ENCODE results near the gene NFATC2.

DNA sequence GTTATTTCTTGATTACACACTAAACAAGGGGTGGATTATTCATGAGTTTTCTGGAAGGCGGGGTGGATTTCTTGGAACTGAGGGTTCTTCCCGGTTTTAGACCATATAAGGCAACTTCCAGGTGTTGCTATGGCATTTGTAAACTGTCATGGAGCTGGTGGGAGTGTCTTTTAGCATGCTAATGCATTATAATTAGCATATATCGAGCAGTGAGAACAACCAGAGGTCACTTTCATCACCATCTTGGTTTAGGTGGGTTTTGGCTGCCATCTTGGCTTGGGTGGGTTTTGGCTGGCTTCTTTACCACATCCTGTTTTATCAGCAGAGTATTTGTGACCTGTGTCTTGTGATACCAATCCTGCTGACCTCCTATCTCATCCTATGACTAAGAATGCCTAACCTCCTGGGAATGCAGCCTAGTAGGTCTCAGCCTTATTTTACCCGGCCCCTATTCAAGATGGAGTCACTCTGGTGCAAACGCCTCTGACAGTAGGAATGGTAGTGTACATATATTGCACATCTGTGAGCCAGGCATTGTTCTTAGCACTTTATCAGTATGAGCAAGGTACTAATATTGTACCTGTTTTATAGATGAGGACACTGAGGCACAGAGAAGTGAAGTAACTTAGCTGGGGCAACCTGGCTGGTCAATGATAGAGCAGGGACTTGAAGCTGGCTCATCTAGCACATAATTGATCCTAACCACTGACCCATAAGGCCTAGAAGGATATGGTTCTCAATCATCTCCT, 203.7 kb downstream of the NFATC2 start:
- TF ChIP-seq, protein P1, sequence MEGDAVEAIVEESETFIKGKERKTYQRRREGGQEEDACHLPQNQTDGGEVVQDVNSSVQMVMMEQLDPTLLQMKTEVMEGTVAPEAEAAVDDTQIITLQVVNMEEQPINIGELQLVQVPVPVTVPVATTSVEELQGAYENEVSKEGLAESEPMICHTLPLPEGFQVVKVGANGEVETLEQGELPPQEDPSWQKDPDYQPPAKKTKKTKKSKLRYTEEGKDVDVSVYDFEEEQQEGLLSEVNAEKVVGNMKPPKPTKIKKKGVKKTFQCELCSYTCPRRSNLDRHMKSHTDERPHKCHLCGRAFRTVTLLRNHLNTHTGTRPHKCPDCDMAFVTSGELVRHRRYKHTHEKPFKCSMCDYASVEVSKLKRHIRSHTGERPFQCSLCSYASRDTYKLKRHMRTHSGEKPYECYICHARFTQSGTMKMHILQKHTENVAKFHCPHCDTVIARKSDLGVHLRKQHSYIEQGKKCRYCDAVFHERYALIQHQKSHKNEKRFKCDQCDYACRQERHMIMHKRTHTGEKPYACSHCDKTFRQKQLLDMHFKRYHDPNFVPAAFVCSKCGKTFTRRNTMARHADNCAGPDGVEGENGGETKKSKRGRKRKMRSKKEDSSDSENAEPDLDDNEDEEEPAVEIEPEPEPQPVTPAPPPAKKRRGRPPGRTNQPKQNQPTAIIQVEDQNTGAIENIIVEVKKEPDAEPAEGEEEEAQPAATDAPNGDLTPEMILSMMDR (IDR thresholded peaks at IDR 0.05; ENCODE audit: low read depth, low read length), result no peak
- TF ChIP-seq EZH2phosphoT487 (IDR thresholded peaks at IDR 0.05; ENCODE audit: low read depth), result no peak

All from OCI-LY3 (cell line).